Endothelial cell (in vitro differentiated cells): ENCODE results near the gene ATAD1. TPM values are rescaled to one million over a fixed set of nuclear protein-coding genes. Genes with fewer than 3 reads are reported as not detected.
A peak's percentile ranks its signal among the peaks of the same experiment; 100 is the strongest.
"Not testable (repeated sequence)": the region's sequence is repeated elsewhere in the genome, so short reads cannot be mapped to it uniquely, and the experiment has no call there.

ENCODE experiments used
- DNase-seq: peaks from one replicate; pipeline ENCODE4 v3.0.0; 2021; ENCODE audit warnings: low spot score
- H3K27ac Mint-ChIP-seq: one replicate; pipeline ENCODE4 v1.8.0; 2021; ENCODE audit warnings: mixed read lengths, inconsistent platforms; ENCODE audit not compliant: unreplicated experiment
- H3K27me3 Mint-ChIP-seq: one replicate; pipeline ENCODE4 v1.8.0; 2021; ENCODE audit warnings: mild to moderate bottlenecking, moderate library complexity, mixed read lengths, inconsistent platforms; ENCODE audit not compliant: unreplicated experiment
- H3K36me3 Mint-ChIP-seq: one replicate; pipeline ENCODE4 v1.8.0; 2021; ENCODE audit warnings: mild to moderate bottlenecking, low read depth, mixed read lengths, inconsistent platforms; ENCODE audit not compliant: unreplicated experiment
- H3K4me1 Mint-ChIP-seq: one replicate; pipeline ENCODE4 v1.8.0; 2021; ENCODE audit warnings: mild to moderate bottlenecking, mixed read lengths, inconsistent platforms; ENCODE audit not compliant: unreplicated experiment
- H3K4me3 Mint-ChIP-seq: one replicate; pipeline ENCODE4 v1.8.0; 2021; ENCODE audit warnings: mild to moderate bottlenecking, mixed read lengths, inconsistent platforms; ENCODE audit not compliant: unreplicated experiment
- H3K9me3 Mint-ChIP-seq: one replicate; pipeline ENCODE4 v1.8.0; 2021; ENCODE audit warnings: mixed read lengths, inconsistent platforms; ENCODE audit not compliant: unreplicated experiment
- total RNA-seq: library from RNA; stranded (reverse); fragmentation: NEBNext Ultra II Directional; extraction: Animal tissue kit (Norgen Biotek cat#: 25700); gene quantifications from one replicate; pipeline ENCODE4 v1.2.1, GENCODE V29; 2021; ENCODE audit not compliant: unreplicated experiment
- TF ChIP-seq, protein P1 (sequence below): fragments of 200-600 bp; sonication (generic); IDR thresholded peaks from one replicate; pipeline ENCODE4 v1.5.0; 2021; ENCODE audit warnings: antibody characterized with exemption; ENCODE audit not compliant: unreplicated experiment

The ATAD1 gene
- total RNA-seq, 1 donor from 2014 or later = 38.0 TPM

DNA sequence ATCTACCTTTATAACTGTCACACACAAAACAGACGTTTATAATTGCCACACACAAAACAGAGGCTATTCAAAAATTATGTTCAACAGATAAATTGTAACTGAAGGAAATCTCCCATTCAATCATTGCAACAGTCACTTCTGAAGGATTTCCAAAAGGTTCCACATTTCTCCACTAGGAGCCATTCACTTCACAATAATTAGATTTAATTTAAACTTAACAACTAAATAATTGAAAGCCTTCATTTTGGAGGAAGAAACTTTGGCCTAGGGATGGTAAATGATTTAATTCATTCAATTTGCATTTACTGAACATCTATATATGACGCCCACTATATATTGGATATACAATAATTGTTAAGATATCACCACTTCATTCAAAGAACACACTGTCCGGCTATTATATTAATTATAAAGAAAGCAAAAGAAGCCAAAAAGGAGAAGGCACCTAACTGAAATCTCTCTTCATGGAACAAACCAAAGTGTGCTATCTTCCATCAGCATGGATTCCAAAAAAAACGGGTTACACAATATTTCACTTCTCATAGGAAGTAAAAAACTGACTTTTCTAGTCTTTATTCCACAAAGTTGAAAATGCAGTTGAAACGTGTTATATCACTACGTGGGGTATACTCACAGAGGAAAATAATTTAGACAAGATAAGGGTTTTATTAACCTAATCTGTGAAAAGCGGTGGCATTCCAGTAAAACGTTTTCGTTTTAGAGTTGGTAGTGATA is 1.7 kb downstream of the ATAD1 start:
- H3K4me1 Mint-ChIP-seq = peaks cover 22% of the 10 kb centered on the region
- no peaks in the 10 kb centered on the region for H3K27me3 Mint-ChIP-seq
- DNase-seq = no peak
- H3K36me3 Mint-ChIP-seq = peaks cover 7% of the 10 kb centered on the region
- peak overlapping the region; percentile 70 for H3K4me3 Mint-ChIP-seq
- TF ChIP-seq, protein P1, sequence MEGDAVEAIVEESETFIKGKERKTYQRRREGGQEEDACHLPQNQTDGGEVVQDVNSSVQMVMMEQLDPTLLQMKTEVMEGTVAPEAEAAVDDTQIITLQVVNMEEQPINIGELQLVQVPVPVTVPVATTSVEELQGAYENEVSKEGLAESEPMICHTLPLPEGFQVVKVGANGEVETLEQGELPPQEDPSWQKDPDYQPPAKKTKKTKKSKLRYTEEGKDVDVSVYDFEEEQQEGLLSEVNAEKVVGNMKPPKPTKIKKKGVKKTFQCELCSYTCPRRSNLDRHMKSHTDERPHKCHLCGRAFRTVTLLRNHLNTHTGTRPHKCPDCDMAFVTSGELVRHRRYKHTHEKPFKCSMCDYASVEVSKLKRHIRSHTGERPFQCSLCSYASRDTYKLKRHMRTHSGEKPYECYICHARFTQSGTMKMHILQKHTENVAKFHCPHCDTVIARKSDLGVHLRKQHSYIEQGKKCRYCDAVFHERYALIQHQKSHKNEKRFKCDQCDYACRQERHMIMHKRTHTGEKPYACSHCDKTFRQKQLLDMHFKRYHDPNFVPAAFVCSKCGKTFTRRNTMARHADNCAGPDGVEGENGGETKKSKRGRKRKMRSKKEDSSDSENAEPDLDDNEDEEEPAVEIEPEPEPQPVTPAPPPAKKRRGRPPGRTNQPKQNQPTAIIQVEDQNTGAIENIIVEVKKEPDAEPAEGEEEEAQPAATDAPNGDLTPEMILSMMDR = peak; percentile 52
- peak overlapping the region; percentile 55 for H3K27ac Mint-ChIP-seq
- H3K9me3 Mint-ChIP-seq = no peaks in the 10 kb centered on the region

DNA sequence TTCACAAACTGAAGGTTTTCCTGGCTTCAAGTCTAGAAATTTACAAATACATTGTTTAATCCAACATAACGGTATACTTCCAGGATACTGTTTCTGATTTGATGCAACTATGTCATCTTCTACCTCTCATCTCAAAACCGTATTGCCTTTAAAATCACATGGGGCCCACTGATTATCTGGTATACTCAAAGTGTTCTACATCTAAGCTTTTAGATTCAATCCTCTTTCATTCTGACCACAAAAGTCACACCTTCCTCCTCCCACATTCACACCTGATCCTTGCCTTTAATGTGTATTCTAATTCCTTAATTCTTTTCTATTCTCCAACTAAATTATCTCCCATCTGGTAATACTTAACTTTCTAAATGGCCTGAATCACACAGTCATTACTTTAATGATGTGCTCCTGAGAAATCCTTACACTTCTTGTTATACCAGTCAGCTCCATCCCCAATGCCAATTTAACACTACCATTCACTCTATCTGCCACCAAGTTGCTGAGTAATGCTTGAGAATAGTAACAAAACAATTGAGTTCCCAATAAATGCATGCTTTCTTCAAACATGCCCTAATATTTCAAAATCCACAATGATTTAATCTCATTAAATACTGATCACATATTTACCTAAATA is 13.0 kb downstream of the ATAD1 start:
- H3K4me1 Mint-ChIP-seq = no peaks in the 10 kb centered on the region
- TF ChIP-seq, protein P1 = no peak
- no peaks in the 10 kb centered on the region for H3K27me3 Mint-ChIP-seq
- H3K4me3 Mint-ChIP-seq = peak overlapping the region; percentile 56
- DNase-seq = no peak
- H3K36me3 Mint-ChIP-seq = peaks cover 68% of the 10 kb centered on the region
- no peak overlapping the region for H3K27ac Mint-ChIP-seq
- H3K9me3 Mint-ChIP-seq = peaks cover 7% of the 10 kb centered on the region

DNA sequence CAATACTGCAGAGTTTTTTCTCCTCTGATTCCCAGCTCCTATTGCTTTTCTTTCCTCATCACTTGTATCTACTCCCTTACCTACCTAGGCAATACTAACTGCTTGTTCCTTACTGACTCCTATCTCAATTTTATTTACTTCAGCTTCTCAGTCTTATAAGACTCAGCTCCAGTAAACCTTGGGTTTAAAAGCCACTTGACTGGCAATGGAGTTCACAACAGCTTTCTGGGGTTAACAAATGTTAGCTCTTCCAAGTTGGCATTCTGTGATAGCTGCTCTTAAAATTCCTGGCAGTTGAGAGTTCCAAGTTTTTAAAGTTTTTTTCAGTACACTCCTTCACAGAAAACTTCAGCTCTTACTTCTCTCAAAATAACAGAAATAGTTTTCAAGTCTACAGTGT is 14.2 kb downstream of the ATAD1 start:
- TF ChIP-seq, protein P1 = no peak
- Mint-ChIP-seq H3K4me3 (peak overlapping the region; percentile 35), H3K4me1 (no peaks in the 10 kb centered on the region), H3K27ac (no peak overlapping the region), H3K36me3 (peaks cover 72% of the 10 kb centered on the region), H3K9me3 (peaks cover 7% of the 10 kb centered on the region), H3K27me3 (no peaks in the 10 kb centered on the region)
- DNase-seq = no peak

DNA sequence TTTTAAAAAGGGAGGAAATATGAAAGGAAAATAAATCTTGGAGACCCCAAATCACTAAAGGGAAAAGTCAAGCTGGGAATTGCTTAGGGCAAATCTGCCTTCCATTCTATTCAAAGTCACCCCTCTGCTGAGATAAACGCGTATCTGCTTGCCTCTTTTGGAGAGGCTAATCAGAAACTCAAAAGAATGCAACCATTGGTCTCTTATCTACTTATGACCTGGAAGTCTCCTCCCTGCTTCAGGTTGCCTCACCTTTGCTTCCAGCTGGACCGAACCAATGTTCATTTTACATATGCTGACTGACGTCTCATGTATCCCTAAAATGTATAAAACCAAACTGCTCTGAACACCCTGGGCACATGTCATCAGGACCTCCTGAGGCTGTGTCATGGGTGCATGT is 14.7 kb downstream of the ATAD1 start:
- Mint-ChIP-seq H3K9me3 (peaks cover 7% of the 10 kb centered on the region), H3K4me3 (peak overlapping the region; percentile 13), H3K27ac (no peak overlapping the region), H3K4me1 (no peaks in the 10 kb centered on the region), H3K36me3 (peaks cover 77% of the 10 kb centered on the region), H3K27me3 (no peaks in the 10 kb centered on the region)
- TF ChIP-seq, protein P1 = no peak
- no peak for DNase-seq

DNA sequence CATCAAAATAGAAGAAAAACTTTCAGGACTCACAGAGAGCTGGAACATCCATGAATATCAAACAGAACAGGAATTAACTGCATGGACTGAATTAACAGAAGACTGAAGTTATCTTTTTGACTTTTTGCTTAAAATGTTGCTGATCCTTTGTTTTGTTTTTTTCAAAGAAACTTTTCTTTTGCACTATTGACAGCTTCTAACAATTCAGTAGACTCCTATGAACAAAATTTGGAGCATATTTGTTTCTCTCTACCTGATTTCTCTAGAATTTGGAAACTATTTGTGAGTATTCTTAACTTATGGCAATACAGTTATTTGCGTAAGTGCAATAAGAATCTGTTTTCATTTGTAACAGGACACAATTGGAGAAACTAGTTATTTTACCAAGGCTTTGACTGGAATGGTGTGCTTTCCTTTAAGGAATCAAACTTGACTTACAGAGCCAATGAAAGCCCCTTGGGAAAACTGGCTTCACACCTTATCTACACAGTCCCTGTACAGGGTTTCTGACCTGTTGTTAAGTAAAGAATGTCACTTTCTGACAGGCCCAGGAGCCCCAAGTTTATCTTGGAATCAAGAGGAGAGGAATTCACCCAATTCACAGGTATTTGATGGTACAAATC is 16.1 kb downstream of the ATAD1 start:
- H3K4me3 Mint-ChIP-seq = peak overlapping the region; percentile 23
- H3K4me1 Mint-ChIP-seq, H3K9me3 Mint-ChIP-seq, DNase-seq, H3K27ac Mint-ChIP-seq, H3K27me3 Mint-ChIP-seq: not testable (repeated sequence)
- peaks cover 84% of the 10 kb centered on the region for H3K36me3 Mint-ChIP-seq
